Activated effector memory CD4-positive, alpha-beta T cell treated with anti-CD3 and anti-CD28 coated beads, Interleukin-2, amount 50 U/mL, for 16 hours (primary cell): ENCODE data around the gene PDC.
"Not testable (repeated sequence)": the region's sequence is repeated elsewhere in the genome, so short reads cannot be mapped to it uniquely, and the experiment has no call there.

Experiments
- DNase-seq: peaks from one replicate; pipeline ENCODE4 v3.0.0-alpha.2; 2020

PDC gene

DNA sequence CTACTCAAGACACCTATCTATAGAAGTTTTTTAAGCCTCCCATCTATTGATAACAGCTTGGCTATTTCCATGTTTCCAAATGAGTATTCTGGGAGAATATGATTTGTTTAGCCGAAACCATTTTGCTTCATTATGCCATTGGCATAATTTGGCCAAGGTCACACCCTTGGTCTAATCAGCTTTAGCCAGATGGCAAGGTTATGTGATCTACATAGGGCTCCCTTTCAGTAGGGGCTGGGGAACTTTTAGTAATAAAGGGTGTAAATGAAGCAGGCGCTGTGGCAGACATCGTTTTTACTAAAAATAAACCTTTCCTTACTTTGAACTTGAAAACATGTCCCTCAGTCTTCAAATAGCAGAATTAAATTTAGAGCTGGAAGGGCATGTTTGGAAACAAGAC, 3.0 kb upstream of the PDC start:
- no peak for DNase-seq

DNA sequence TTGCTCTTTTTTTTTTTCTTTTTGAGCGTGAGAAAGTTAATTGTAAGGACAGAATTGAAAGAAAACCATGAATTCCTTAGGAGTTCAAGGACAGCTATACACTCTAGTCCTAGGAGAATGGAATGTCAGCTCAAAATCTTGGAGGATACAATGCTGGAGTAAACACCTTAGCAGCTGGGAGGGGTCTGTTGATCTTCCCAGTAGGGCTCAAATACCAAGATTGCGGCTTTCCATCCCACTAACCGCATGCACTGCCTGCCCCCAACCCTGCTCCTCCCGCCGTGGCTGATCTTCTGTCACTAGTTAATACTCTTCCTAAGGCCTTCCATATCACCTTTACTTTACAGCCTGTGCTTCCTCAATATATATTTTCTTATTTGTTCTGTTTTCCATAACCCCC, 2.6 kb upstream of the PDC start:
- DNase-seq = no peak

DNA sequence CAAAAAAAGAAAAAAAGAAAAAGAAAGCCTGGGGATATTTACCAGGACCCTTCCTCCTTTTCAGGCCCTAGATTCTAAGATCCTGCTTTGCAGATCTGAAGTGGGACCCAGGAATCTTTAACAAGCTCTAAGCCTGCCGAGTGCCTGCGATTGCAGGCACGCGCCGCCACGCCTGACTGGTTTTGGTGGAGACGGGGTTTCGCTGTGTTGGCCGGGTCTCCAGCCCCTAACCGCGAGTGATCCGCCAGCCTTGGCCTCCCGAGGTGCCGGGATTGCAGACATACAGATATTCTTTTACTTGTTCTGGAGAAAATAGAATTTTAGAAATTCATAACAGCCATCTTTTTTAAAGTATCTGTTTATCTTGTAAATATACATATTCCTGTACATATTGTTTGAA, 1.8 kb downstream of the PDC start:
- DNase-seq = not testable (repeated sequence)

DNA sequence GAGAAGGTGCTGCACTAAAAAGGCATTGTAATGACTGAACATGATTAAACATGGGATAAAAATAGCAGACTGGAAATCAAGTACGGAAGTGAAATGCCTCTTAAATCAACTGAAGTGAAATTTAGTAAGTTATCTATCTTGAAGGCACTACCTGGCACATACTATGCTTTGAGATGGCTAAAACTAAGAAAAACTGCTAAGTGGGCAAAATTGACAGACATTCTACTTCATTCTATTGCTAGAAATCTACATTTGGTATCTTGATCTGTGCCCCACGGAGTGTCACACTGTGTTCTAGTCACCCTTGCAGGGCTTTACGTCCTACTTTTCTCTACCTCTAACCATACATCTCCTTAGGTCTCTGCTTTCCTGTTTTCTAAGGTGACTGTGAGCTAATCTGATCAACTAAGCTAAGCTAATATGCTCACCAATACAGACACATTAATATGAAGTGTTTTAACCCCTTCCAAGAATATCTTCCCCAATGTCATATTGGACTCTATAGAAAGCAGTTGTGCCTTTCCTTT, 4.1 kb downstream of the PDC start:
- DNase-seq = no peak

DNA sequence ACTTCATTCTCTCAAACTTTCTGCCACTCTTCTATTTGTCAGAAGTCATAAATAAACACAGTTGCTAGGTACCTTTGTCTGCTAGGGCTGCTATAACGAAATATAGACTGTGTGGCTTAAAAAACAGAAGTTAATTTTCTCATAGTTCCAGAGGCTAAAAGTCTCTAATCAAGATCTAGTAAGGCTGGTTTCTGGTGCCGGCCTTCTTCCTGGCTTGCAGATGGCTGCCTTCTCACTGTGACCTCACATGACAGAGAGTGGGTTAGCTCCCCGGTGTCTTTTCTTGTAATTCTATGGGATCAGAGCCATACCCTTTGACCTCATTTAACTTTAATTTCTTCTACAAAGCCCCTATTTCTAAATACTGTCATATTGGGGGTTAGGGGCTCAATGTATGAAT, 5.9 kb downstream of the PDC start:
- no peak for DNase-seq

DNA sequence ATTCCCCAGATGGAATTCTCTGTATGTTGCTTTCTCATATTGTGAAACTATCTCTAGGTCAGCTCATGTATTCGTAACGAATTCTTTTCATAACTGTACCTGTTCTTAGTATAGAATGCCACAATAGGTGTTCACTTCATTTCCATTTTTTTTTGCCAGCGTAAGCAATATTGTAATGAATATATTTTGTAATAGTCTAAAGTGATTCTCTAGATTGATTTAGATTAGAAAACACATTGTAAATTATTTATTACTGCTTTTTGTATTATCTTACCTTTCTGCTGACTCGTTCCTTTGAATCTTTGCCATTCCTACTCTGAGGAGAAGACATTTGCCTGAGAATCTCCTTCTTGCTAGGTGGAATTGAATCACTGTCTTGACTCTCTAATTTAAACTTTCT, 14.8 kb downstream of the PDC start:
- DNase-seq = no peak

DNA sequence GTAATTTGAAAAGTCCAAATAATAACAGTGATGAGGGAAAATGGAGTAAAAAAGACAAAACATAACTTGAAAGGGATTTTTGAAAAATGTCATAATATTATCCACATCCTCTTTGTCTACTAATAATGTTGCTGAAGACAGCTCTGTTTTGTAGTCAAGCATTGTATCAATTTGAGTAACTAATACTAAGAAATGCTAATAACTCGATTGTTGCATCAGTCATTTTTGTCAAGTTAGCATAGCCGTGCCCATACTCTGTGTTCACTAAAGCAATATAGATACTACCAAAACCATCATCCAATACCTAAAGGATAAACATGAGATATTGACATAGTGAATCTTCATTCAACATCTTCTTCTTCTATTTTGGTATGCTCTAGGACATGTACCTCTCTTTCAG, 17.3 kb downstream of the PDC start:
- no peak for DNase-seq

DNA sequence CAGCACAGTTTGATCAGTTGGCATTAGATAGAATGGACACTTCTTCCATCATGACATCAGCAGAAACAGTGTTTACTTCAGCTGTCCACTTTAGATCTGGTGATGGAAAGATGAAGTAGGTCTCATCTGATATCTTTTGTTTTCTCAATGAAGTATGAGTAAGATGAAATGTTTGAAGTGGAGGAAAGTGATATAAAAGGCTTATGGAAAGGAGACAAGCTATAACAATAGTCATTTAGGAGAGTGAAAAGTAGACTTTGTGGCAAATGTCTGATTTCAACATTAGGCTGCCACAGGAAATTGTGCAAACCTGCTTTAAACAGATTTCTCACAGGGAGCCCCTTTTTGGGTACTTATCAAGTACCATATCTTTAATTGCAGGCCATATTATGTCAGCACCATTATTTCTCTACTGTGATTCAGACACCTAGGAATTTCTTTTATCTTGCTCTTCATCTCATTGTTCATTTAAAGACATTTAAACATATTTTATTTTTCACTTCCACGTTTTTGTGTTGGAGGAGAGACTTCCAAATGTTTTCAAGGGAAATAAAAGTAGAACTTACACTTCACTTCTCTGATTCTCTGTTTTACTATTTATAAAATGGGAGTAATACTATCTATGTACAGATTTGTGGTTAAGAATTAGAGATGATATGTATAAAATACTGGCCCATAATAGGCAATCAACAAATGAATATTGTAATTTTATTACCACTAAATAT, 18.1 kb downstream of the PDC start:
- DNase-seq = no peak

DNA sequence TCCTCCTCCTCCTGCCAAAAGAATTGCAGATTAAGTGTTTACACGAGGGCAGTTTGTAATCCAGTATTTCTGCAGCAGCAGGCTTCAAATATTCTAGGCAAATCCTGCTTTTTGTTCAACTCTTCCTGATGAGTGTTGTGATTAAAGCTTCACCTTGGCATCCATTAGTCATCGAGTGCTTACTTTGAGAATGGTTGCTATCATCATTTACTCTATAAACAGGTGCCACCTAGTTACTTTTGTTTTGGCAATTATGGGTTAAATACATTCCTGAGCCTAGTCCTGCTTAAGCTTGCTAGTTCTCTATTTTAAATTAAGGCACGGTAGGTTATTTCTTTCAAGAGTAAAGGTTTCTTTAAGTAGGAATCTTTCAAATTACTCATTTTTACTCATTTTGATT, 20.3 kb downstream of the PDC start:
- DNase-seq = no peak

DNA sequence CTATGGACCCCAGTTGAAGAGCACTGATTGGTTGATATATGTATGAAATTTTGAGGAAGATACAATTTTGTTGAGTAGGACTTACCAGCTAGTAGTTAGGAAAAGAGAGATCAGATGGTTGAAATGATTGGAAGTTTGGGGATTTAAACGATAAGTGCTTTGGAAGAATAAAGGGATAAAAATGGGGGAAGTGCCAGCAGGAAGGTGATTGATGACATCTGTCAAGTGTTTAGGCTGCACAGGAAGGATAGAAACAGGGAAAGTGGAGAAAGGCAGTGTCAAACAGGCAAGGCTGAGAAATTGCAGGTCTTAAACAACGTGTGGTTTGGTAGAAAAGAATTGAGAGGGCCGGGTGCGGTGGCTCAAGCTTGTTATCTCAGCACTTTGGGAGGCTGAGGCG, 22.3 kb downstream of the PDC start:
- DNase-seq = no peak

DNA sequence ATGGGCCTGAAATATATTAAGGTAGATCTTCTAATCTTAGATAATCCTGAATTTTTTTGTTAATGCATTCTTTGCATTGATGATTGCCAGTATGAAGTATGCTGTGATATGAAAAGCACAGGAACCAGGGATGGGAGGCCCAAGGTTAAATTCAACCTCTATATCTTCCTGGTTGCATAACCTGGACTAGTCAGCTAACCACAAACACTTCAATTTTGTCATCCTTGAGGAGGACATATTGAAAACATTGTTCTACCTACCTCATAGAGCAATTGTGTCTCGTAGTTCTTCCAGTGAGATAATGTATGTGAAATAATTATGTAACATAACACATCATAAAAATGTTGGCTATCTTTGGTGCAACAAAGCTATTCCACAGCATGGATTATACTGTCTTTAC, 25.6 kb downstream of the PDC start:
- DNase-seq = no peak

DNA sequence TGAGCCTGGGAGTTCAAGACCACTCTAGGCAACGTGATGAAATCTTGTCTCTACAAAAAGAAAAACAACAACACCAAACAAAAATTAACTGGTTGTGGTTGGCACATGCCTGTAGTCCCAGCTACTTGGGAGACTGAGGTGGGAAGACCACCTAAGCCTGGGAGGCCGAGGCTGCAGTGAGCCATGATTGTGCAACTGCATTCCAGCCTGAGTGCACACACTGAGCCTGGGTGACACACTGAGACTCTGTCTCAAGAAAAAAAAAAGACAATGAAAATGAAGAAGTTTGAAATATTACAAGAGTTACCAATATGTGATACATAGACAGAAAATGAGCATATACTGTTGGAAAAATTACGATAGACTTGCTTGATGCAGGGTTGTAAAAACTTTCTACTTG, 31.9 kb downstream of the PDC start:
- no peak for DNase-seq

DNA sequence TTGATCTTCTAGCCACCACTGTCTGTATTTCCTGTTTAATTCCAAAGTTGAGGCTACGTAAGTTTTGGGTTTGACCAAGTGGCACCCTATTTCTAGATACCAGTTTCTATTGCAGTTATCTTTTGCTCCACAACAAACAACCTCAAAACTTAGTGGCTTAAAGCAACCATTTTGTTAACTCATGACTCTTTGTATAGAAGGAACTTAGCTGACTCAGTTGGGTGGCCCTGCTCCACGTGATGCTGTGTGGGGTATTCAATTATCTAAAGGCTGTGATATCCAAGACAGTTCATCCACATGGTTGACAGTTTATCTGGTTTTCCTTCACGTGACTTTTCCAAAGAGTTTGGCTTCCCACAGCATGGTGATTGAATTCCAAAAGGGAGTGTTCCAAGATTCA, 34.8 kb downstream of the PDC start:
- DNase-seq = no peak

DNA sequence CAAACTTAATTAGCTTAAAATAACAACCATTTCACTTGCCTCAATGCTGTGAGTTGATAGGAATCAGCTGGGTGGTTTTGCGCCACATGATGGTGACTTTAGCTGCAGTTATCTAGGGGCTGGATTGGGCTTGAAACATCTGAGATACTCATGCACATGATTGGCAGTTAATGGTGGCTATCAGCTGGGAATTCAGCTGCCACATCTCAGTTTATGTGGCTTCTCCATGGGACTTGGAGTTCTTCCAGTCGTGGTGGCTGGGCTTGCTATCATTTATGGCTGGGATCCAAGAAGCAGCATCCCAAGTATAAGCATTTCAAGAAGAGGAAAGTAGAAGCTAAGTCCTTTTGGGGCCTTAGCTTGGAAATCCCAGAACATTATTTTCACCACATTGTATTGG, 36.4 kb downstream of the PDC start:
- no peak for DNase-seq

DNA sequence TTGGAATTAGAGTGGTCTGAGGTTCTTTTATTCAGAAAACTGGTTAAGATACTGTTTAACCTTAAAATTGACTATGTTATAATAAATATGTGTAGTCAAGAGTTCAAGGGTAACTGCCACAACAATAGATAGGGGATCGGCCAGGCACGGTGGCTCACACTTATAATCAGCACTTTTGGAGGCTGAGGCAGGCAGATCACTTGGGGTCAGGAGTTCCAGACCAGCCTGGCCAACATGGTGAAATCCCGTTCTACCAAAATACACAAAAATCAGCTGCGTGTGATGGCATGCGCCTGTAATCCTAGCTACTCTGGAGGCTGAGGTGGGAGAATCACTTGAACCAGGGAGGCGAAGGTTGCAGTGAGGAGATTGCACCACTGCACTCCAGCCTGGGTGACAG, 39.5 kb downstream of the PDC start:
- DNase-seq = no peak

DNA sequence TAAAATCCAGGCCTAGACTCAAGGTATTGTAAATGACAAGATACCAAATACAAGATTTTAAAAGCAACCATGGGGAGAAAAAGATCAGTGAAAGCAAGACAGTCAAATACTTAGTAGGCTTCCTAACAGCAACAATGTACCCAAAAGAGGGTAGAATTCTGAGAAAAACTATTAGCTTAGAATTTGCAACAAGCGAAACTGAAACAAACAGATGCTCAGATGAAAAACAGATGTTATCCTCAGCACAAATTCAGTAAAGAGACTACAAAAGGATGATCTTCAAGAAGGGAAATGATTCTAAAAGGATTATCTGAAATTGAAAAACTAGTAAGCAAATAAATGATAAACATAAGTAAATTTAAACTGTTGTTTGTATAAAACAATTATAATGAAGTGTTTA, 40.0 kb downstream of the PDC start:
- DNase-seq = no peak

DNA sequence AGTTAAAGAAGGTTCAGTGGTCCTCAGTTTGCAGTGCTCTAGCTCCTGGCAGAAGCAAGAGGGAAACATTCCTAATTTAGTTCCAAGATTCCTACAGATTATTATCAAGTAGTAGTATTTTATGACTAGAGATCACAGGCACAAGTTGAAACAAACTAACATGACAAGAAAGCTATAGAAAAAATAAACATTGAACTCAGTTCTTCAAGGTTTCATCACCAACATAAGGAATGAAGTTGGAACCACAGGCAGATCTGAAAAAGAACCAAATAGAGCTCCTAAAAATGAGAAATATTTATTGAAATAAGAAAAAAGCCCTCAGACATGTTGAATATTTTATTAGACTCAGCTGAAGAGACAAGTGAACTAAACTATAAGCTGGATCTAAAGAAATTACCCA, 40.6 kb downstream of the PDC start:
- DNase-seq = no peak

DNA sequence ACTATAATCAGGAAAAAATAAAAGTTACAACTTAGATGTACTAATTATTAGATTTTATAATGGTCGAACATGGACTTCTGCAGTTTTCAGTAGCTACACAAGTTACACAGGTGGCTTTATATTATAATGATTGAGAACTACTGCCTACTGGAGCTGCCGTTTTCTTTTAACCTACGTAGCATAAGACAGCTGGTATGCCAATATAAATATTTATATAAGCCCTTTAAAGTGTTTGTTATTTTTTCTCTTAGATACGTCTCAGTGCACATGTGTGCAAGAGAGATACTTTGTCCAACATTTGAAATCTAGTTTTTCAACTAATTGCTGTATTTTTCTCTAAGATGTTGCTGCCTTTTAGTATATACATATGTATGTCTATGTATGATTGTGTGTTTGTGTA, 42.4 kb downstream of the PDC start:
- no peak for DNase-seq

DNA sequence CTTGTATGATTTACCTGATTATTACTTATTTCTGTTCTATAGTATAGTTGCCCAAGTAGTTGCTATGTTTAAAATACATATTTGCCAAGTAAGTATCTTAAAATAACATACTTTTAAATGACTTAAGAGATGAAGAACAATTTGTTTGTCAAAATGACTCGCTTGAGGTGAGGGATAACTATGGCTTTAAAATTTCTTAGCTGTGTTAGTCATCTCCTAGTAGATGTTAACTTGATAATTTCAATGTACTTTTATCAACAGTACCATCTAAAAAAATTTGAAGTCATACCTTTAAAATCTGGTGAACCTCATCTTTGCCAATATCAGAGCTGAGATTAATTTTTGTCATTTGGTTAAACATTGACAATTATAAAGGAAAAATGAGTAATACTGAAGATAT, 47.6 kb downstream of the PDC start:
- DNase-seq = no peak

DNA sequence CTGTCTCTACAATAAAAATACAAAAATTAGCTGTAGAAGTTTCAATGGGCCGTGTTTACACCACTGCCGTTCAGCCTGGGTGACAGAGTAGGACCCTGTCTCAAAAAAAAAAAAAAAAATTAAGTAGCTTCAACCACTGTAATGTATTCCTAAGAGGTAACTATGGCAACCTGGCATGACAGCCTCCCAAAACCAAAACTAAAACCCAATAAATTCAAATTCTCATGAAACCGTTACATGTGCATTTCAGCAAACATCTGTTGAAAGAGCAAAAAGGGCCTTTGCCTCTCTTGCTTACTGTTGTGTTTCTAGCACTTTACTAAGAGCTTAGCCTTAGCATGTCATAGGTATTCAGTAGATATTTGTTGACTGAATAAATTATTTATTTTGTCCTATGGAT, 51.8 kb downstream of the PDC start:
- no peak for DNase-seq

DNA sequence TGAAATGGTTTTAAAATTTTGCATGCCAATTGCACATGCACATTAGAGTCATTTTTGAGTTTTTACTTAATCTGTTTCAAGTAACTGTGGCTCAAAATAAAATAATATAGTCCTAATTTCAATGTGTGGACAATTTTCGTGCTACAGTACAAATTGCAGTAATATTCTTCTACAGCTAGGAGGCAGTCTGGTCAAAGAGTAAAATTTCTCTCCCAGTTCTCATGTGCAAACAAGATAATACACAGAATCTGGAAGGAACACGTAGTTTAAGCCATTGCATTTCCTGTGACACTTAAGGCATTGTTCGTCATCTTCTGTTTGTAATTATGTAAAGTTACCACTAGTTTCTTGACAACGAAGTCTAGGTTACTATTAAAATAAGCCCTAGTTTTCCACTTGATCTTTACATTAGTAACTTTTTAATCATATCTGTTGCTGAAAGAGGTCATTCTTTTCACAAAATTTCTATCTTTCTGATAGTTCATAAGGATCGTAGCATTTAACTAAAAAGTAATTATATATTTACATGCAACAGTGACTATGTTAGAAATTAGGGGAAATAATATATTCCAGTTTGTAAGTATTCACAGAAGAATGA, 56.4 kb downstream of the PDC start:
- DNase-seq = no peak

DNA sequence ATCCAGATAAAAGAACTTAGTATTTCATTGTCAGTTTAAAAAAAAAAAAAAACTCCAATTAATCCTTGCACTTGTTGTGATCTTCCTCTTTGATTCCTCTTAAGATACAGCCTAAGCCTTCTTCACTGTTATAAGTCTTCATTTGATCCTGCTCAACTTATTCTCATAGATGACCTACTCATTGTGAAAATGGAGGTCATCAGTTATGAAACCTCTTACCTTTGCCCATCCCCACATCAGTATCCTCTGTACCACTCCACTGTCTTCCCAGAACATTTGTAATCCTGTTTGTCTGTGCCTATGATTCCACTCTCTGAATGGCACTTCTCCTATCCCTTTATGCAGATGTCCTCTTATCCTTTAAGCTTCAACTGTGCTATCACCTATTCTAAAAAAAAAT, 57.3 kb downstream of the PDC start:
- DNase-seq = no peak

DNA sequence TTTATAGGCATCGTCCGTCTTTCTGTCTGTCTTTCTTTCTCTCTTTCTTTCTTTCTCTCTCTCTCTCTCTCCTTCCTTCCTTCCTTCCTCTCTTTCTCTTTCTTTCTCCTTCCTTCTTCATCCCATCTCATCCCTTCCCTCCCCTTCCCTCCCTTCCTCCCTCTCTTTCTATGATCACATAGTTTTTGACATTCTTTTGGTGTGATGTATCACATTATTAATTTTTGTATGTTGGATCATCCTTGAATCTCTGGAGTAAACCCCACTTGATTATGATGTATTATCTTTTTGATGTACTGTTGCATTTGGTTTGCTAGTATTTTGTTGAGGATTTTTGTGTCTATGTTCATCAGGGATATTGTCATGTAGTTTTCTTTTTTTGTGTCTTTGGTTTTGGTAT, 59.5 kb downstream of the PDC start:
- DNase-seq = not testable (repeated sequence)
